ENCODE data around the gene AIRE.

- TF ChIP-seq TAF1 (IDR thresholded peaks at IDR 0.05; ENCODE audit: low read depth) (no peak), EP300 (conservative IDR thresholded peaks at IDR 0.05; ENCODE audit: poor library complexity, severe bottlenecking) (no peak), EZH2 (IDR thresholded peaks at IDR 0.05; ENCODE audit: borderline replicate concordance, insufficient read depth, low read length, poor library complexity, severe bottlenecking) (no peak), POLR2AphosphoS5 (IDR thresholded peaks at IDR 0.05) (no peak), MXI1 (conservative IDR thresholded peaks at IDR 0.05; ENCODE audit: poor library complexity, severe bottlenecking) (no peak), SMC3 (conservative IDR thresholded peaks at IDR 0.05; ENCODE audit: poor library complexity) (no peak)
- TF ChIP-seq, protein P1, sequence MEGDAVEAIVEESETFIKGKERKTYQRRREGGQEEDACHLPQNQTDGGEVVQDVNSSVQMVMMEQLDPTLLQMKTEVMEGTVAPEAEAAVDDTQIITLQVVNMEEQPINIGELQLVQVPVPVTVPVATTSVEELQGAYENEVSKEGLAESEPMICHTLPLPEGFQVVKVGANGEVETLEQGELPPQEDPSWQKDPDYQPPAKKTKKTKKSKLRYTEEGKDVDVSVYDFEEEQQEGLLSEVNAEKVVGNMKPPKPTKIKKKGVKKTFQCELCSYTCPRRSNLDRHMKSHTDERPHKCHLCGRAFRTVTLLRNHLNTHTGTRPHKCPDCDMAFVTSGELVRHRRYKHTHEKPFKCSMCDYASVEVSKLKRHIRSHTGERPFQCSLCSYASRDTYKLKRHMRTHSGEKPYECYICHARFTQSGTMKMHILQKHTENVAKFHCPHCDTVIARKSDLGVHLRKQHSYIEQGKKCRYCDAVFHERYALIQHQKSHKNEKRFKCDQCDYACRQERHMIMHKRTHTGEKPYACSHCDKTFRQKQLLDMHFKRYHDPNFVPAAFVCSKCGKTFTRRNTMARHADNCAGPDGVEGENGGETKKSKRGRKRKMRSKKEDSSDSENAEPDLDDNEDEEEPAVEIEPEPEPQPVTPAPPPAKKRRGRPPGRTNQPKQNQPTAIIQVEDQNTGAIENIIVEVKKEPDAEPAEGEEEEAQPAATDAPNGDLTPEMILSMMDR (IDR thresholded peaks at IDR 0.05; ENCODE audit: poor library complexity, severe bottlenecking), result no peak
- TF ChIP-seq, protein P2, sequence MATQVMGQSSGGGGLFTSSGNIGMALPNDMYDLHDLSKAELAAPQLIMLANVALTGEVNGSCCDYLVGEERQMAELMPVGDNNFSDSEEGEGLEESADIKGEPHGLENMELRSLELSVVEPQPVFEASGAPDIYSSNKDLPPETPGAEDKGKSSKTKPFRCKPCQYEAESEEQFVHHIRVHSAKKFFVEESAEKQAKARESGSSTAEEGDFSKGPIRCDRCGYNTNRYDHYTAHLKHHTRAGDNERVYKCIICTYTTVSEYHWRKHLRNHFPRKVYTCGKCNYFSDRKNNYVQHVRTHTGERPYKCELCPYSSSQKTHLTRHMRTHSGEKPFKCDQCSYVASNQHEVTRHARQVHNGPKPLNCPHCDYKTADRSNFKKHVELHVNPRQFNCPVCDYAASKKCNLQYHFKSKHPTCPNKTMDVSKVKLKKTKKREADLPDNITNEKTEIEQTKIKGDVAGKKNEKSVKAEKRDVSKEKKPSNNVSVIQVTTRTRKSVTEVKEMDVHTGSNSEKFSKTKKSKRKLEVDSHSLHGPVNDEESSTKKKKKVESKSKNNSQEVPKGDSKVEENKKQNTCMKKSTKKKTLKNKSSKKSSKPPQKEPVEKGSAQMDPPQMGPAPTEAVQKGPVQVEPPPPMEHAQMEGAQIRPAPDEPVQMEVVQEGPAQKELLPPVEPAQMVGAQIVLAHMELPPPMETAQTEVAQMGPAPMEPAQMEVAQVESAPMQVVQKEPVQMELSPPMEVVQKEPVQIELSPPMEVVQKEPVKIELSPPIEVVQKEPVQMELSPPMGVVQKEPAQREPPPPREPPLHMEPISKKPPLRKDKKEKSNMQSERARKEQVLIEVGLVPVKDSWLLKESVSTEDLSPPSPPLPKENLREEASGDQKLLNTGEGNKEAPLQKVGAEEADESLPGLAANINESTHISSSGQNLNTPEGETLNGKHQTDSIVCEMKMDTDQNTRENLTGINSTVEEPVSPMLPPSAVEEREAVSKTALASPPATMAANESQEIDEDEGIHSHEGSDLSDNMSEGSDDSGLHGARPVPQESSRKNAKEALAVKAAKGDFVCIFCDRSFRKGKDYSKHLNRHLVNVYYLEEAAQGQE (IDR thresholded peaks at IDR 0.05; ENCODE audit: borderline replicate concordance), result no peak
Measured at GRCh38 chr21:44326716-44327602, 41.3 kb downstream of the AIRE start.
